ENCODE measurements around the gene TMEM263. TPM values are rescaled to one million over a fixed set of nuclear protein-coding genes. Genes with fewer than 3 reads are reported as not detected.

Gene TMEM263
- total and polyA plus RNA-seq, 9 donors: 17.2 to 55.7 (median 42.1) TPM

GRCh38 chr12:106971065-106971464, 15.4 kb downstream of the TMEM263 start:
- intact Hi-C loops (cut with DNase I): no loop called here
- Histone ChIP-seq H3K36me3 (no peaks in the 10 kb centered on the region), H3K4me3 (no peak overlapping the region), H3K4me1 (ENCODE audit: insufficient read depth) (peaks cover 2% of the 10 kb centered on the region), H3K9me3 (no peaks in the 10 kb centered on the region), H3K27ac (no peak overlapping the region), H3K27me3 (no peaks in the 10 kb centered on the region)
- no peak for TF ChIP-seq EP300 (IDR thresholded peaks at IDR 0.05)
- TF ChIP-seq POLR2A (IDR thresholded peaks at IDR 0.05): no peak
- TF ChIP-seq, protein P1, sequence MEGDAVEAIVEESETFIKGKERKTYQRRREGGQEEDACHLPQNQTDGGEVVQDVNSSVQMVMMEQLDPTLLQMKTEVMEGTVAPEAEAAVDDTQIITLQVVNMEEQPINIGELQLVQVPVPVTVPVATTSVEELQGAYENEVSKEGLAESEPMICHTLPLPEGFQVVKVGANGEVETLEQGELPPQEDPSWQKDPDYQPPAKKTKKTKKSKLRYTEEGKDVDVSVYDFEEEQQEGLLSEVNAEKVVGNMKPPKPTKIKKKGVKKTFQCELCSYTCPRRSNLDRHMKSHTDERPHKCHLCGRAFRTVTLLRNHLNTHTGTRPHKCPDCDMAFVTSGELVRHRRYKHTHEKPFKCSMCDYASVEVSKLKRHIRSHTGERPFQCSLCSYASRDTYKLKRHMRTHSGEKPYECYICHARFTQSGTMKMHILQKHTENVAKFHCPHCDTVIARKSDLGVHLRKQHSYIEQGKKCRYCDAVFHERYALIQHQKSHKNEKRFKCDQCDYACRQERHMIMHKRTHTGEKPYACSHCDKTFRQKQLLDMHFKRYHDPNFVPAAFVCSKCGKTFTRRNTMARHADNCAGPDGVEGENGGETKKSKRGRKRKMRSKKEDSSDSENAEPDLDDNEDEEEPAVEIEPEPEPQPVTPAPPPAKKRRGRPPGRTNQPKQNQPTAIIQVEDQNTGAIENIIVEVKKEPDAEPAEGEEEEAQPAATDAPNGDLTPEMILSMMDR (IDR thresholded peaks at IDR 0.05): no peak
- WGBS, 3 donors: 92 to 94% (median 94%) methylated on average over 2 of the region's 2 CpGs
- no peak for DNase-seq

DNA sequence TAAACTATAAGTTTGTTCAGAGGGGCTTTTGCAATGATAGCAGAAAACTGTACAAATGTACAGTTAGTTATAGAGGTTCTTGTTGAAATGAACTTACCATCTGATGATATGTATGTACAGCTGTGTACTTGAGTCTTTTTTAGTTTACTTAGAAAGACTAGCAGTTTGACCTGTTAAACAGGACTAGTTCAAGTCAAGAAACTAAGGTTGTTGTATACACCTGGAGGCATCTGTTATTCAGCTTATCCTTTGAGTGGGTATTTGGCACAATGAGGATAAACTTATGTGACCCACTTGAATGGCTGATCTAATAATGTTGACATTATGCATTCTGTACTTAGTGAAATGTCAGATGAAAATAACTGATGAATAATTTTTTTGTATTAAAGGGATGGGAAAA, 17.8 kb downstream of the TMEM263 start:
- no peak overlapping the region for H3K4me3 ChIP-seq
- no peaks in the 10 kb centered on the region for H3K27me3 ChIP-seq
- intact Hi-C loops (cut with DNase I): no loop called here
- no peaks in the 10 kb centered on the region for H3K9me3 ChIP-seq
- TF ChIP-seq, protein P1 (IDR thresholded peaks at IDR 0.05): no peak
- no peak for TF ChIP-seq POLR2A (IDR thresholded peaks at IDR 0.05)
- TF ChIP-seq EP300 (IDR thresholded peaks at IDR 0.05): no peak
- H3K36me3 ChIP-seq: no peaks in the 10 kb centered on the region
- H3K27ac ChIP-seq: no peak overlapping the region
- no peak for DNase-seq
- peaks cover 2% of the 10 kb centered on the region for H3K4me1 ChIP-seq (ENCODE audit: insufficient read depth)

DNA sequence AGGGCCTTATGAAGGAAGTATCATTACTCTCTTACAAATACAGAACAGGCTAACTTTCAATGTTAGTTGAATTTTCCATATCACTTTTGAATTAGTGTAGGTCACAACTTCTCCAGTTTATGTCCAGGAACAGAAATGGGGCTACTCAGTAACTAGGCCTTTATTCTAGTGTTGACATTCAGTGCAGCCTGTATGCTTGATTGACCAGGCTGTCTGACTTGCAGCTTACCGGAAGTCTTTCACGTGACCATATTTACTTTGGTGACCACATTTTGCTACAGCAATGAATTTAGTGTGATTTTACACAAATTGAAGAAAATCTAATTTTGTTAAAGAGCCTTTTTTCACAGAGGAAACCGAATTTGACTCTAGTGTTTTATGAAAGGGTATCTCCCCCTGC, 18.8 kb downstream of the TMEM263 start:
- TF ChIP-seq EP300 (IDR thresholded peaks at IDR 0.05) (no peak), POLR2A (IDR thresholded peaks at IDR 0.05) (no peak)
- TF ChIP-seq, protein P1 (IDR thresholded peaks at IDR 0.05): no peak
- H3K4me3 ChIP-seq: no peak overlapping the region
- no peaks in the 10 kb centered on the region for H3K9me3 ChIP-seq
- WGBS, 3 donors: 88 to 90% (median 89%) methylated on average over 3 of the region's 3 CpGs
- H3K4me1 ChIP-seq (ENCODE audit: insufficient read depth): peaks cover 2% of the 10 kb centered on the region
- no peaks in the 10 kb centered on the region for H3K27me3 ChIP-seq
- intact Hi-C loops (cut with DNase I): no loop called here
- DNase-seq: no peak
- H3K27ac ChIP-seq: no peak overlapping the region
- no peaks in the 10 kb centered on the region for H3K36me3 ChIP-seq

DNA sequence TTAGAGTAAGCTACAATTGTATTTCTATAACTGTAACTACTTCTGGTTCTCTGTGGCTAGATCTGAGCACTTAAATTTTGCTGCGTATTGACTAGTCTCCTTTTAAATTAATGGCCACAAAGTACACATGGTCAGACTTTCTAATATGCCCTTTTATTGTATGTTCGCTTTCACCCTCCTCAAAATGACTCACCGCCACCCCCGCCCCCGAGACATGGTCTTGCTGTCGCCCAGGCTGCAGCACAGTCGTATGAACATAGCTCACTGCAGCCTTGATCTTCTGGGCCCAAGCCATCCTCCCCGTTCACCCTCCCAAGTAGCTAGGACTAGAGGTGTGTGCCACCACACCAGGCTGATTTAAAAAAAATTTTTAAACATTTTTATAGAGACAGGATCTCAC, 19.4 kb downstream of the TMEM263 start:
- H3K4me1 ChIP-seq (ENCODE audit: insufficient read depth): peaks cover 2% of the 10 kb centered on the region

More for the DNA sequence above, 19.4 kb downstream of the TMEM263 start:
- Histone ChIP-seq H3K9me3 (no peaks in the 10 kb centered on the region), H3K36me3 (no peaks in the 10 kb centered on the region), H3K27me3 (no peaks in the 10 kb centered on the region), H3K4me3 (no peak overlapping the region), H3K27ac (no peak overlapping the region)
- no peak for TF ChIP-seq EP300 (IDR thresholded peaks at IDR 0.05)
- TF ChIP-seq, protein P1 (IDR thresholded peaks at IDR 0.05): no peak
- TF ChIP-seq POLR2A (IDR thresholded peaks at IDR 0.05): no peak
- intact Hi-C loops (cut with DNase I): no loop called here
- no peak for DNase-seq
- 93 to 97% (median 93%) methylated on average over 8 of the region's 8 CpGs for WGBS, 3 donors

Measured in ovary (tissue), 9 donors.